ENCODE measurements around the gene RASAL3. TPM values are rescaled to one million over a fixed set of nuclear protein-coding genes. Genes with fewer than 3 reads are reported as not detected.

RASAL3 gene
- total and polyA plus RNA-seq, 12 donors: 1.1 to 20.5 (median 5.4) TPM

- Histone ChIP-seq H3K27me3 (no peaks in the 10 kb centered on the region), H3K4me1 (replicated peaks in 1 of 2) (peaks cover 21 to 30% of the 10 kb centered on the region in 2 donors), H3K36me3 (replicated peaks in 1 of 2) (no peaks in the 10 kb centered on the region), H3K27ac (peak overlapping the region; percentile 77 to 97 (median 90)), H3K4me3 (peak overlapping the region in 2 of 4 donors; percentile 36 to 96), H3K9me3 (replicated peaks in 1 of 3) (no peaks in the 10 kb centered on the region)
- intact Hi-C loops (cut with DNase I): no loop called here
- TF ChIP-seq CTCF (IDR thresholded peaks at IDR 0.05) (no peak), POLR2A (IDR thresholded peaks at IDR 0.05) (no peak)
- DNase-seq: no peak
- 52 to 67% (median 55%) methylated on average over 6 to 8 of the region's 8 CpGs for WGBS, 4 donors
These were observed 30.8 kb downstream of the RASAL3 start for GRCh38 chr19:15433519-15434069.

DNA sequence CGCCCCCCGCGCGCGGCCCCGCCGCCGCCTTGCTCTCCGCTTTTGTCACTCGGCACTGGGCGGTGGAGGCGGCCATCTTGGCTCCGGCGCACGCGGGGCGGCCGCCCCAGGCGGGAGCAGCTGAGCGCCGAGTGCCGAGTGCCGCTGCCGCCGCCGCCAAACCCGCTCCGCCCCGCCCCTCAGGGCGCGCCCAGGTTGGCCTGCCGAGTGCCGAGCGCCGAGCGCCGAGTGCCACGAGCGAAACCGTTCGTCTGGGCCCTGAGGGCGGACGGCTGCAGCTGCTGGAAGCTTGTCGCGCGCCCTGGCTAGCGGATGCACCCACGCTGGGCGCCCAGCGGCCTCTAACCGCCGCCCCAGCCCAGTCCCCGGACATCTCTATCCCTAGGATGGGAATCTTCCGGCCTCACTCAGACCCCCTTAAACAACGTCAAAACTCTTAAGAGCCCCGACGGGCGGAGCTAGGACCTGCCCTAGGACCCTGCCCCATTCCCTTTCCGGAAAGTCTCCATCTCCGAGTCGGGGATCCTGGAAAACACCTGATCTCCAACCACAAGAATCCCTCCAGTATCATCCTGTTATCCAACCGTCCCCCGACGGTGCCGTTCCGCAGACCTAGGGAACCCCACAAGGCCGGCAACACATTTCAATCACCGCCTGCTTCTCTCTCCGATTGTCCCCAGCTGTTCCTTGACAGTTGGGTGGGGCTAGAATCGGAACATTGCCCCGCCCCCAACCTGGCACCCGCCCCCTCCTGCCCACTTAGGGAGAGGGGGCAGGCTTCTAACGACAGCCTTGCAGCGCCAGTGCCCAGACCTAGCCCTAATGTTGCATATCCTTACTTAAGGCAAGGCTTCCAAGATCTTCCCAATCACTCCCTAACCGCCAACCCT, 31.5 kb downstream of the RASAL3 start:
- H3K27ac ChIP-seq: peak overlapping the region; percentile 77 to 97 (median 90)
- no peaks in the 10 kb centered on the region for H3K9me3 ChIP-seq (replicated peaks in 1 of 3)
- peak; percentile 86 to 92 (median 91) for DNase-seq
- WGBS, 4 donors: 0 to 1% (median 0%) methylated on average over 18 to 75 of the region's 75 CpGs
- intact Hi-C loops (cut with DNase I): no loop called here
- TF ChIP-seq CTCF (IDR thresholded peaks at IDR 0.05) (no peak), POLR2A (IDR thresholded peaks at IDR 0.05) (peak; percentile 22 to 46)
- peaks cover 0 to 2% of the 10 kb centered on the region in 2 donors for H3K36me3 ChIP-seq (replicated peaks in 1 of 2)
- H3K4me1 ChIP-seq (replicated peaks in 1 of 2): peaks cover 26 to 32% of the 10 kb centered on the region in 2 donors
- no peaks in the 10 kb centered on the region for H3K27me3 ChIP-seq
- H3K4me3 ChIP-seq: peak overlapping the region; percentile 36 to 96 (median 64)

GRCh38 chr19:15432018-15432494, 32.3 kb downstream of the RASAL3 start:
- 0 to 3% (median 1%) methylated on average over 6 to 39 of the region's 44 CpGs for WGBS, 4 donors
- intact Hi-C loops (cut with DNase I): no loop called here
- TF ChIP-seq POLR2A (IDR thresholded peaks at IDR 0.05) (no peak), CTCF (IDR thresholded peaks at IDR 0.05) (no peak)
- no peaks in the 10 kb centered on the region for H3K27me3 ChIP-seq
- peaks cover 0 to 10% of the 10 kb centered on the region in 2 donors for H3K36me3 ChIP-seq (replicated peaks in 1 of 2)
- H3K27ac ChIP-seq: peak overlapping the region in 2 of 5 donors; percentile 30 to 97
- DNase-seq: no peak
- H3K4me3 ChIP-seq: peak overlapping the region; percentile 5 to 96 (median 76)
- peaks cover 27 to 32% of the 10 kb centered on the region in 2 donors for H3K4me1 ChIP-seq (replicated peaks in 1 of 2)
- H3K9me3 ChIP-seq (replicated peaks in 1 of 3): no peaks in the 10 kb centered on the region

DNA sequence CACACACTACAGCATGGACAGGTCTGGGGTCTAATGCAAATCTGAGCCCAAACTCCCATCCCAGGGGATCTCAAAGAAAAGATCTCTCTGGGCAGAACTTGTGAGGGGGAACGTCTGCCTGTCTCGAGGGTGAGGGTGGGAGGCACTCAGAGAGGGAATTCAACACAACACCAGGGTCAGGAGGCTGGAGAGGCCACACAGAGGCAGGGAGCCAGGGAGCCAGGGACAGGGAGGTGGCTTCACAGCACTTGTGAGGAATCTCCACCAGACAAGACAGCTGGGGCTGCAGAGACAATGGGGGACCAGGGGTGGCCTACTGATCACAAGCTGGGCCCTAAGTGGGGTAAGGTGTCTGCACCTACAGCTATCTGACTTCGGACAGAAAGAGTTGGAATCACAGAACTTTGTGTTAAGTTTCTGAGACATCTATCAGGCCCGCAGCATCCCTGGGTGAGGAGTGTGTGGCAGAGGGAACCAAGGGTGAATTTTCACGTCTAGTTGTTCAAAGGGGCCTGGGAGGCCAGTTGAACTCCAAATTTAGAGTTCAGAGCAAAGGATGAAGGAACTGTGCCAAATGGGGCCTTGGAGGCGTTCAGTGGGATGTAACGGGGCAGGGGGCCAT, 32.8 kb downstream of the RASAL3 start:
- Histone ChIP-seq H3K27ac (peak overlapping the region in 1 of 5 donors; percentile 30), H3K4me3 (peak overlapping the region; percentile 5 to 96 (median 76)), H3K4me1 (replicated peaks in 1 of 2) (peaks cover 27 to 32% of the 10 kb centered on the region in 2 donors), H3K36me3 (replicated peaks in 1 of 2) (peaks cover 0 to 16% of the 10 kb centered on the region in 2 donors), H3K9me3 (replicated peaks in 1 of 3) (no peaks in the 10 kb centered on the region), H3K27me3 (no peaks in the 10 kb centered on the region)
- WGBS, 4 donors: 8 to 13% (median 9%) methylated on average over 7 of the region's 7 CpGs
- no peak for DNase-seq
- intact Hi-C loops (cut with DNase I): no loop called here
- TF ChIP-seq POLR2A (IDR thresholded peaks at IDR 0.05) (no peak), CTCF (IDR thresholded peaks at IDR 0.05) (no peak)
